Measurements from ENCODE around the gene CCNF.

Gene CCNF

DNA sequence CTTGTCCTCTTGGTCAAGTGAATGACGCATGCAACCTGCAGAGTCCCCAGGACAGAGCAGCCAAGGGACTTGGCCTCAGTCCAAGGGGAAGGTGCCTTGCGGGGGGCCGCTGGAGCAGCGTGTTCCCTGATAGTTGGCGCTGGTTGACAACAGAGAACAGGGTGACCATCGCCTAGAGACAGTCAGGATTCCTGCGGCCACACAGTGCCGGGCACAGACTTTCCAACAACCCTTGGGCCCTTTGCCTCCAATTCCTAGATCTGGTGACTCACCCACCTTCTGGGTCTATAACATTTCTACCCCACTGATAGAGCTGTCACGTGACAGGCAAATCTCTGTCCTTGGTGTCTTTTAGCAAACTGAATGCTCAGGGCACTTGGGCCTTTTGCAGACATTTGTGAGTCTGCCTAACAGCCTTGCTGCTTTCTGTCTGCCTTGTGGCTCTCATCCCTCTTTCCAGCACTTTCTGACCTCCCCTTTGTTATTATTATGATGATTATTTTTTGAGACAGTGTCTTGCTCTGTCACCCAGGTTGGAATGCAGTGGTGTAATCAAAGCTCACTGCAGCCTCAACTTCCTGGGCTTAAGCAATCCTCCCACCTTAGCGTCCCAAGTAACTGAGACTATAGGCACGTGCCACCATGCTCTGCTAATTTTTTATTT lies 18.8 kb downstream of the CCNF start:
- Histone ChIP-seq H3K27ac (no peak overlapping the region), H4K20me1 (peaks cover 0 to 89% (median 48%) of the 10 kb centered on the region in 11 experiments; a peak in 14 of 22 replicates), H3K4me1 (peaks cover 0 to 23% (median 19%) of the 10 kb centered on the region in 10 experiments; a peak in 19 of 20 replicates), H3K4me2 (no peak overlapping the region), H3K9ac (no peak overlapping the region; a peak in 1 of 22 replicates), H3K36me3 (peaks cover 57 to 100% (median 94%) of the 10 kb centered on the region in 11 experiments), H3K4me3 (no peak overlapping the region), H3K9me3 (replicated peaks in 1 of 11) (no peaks in the 10 kb centered on the region), H3K27me3 (no peaks in the 10 kb centered on the region)
- TF ChIP-seq Cebpa-rat (IDR thresholded peaks at IDR 0.05) = no peak

DNA sequence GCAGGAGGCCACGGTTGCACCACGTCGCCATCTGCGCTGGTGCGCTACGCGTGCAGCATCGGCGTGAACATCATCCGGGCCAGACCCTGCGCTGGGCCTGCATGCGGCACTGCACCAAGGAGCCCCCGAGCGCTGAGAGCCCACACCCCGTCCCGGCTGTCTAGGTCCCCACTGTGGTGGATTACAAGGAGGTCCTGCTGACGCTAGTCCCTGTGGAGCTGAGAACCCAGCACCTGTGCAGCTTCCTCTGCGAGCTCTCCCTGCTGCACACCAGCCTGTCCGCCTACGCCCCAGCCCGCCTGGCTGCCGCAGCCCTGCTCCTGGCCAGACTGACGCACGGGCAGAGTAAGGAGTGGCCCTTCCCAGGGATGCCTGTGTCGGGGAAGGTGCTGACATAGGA lies 19.9 kb downstream of the CCNF start:
- no peak for TF ChIP-seq Cebpa-rat (IDR thresholded peaks at IDR 0.05)
- Histone ChIP-seq H3K27me3 (no peaks in the 10 kb centered on the region), H3K36me3 (peaks cover 59 to 100% (median 97%) of the 10 kb centered on the region in 11 experiments), H3K4me1 (peaks cover 0 to 24% (median 20%) of the 10 kb centered on the region in 10 experiments; a peak in 19 of 20 replicates), H3K9ac (0 out of 22 replicates have a peak overlapping the region, but pooled peaks of 1 of the 11 experiments have one; percentile 4), H3K27ac (no peak overlapping the region), H3K4me2 (no peak overlapping the region), H3K9me3 (replicated peaks in 1 of 11) (no peaks in the 10 kb centered on the region), H3K4me3 (no peak overlapping the region), H4K20me1 (peaks cover 0 to 92% (median 57%) of the 10 kb centered on the region in 11 experiments; a peak in 15 of 22 replicates)

- Histone ChIP-seq H3K27ac (peak overlapping the region in 2 of 11 experiments; percentile 60 to 61; a peak in 2 of 22 replicates), H3K4me3 (no peak overlapping the region), H3K4me1 (peaks cover 0 to 26% (median 21%) of the 10 kb centered on the region in 10 experiments; a peak in 19 of 20 replicates), H3K27me3 (no peaks in the 10 kb centered on the region), H3K4me2 (peak overlapping the region in 7 of 11 experiments; percentile 40 to 64 (median 51); a peak in 8 of 22 replicates), H3K36me3 (peaks cover 47 to 100% (median 97%) of the 10 kb centered on the region in 11 experiments), H3K9me3 (replicated peaks in 1 of 11) (no peaks in the 10 kb centered on the region), H4K20me1 (peaks cover 0 to 93% (median 61%) of the 10 kb centered on the region in 11 experiments; a peak in 15 of 22 replicates), H3K9ac (peak overlapping the region in 4 of 11 experiments; percentile 18 to 50 (median 46); a peak in 6 of 22 replicates)
- TF ChIP-seq Cebpa-rat (IDR thresholded peaks at IDR 0.05) = no peak
Observed at GRCh38 chr16:2450535-2450934, 21.3 kb downstream of the CCNF start.

- Histone ChIP-seq H3K9ac (peak overlapping the region in 7 of 11 experiments; percentile 18 to 57 (median 50); a peak in 12 of 22 replicates), H3K27me3 (no peaks in the 10 kb centered on the region), H3K9me3 (replicated peaks in 1 of 11) (no peaks in the 10 kb centered on the region), H3K4me3 (no peak overlapping the region), H4K20me1 (peaks cover 0 to 93% (median 63%) of the 10 kb centered on the region in 11 experiments; a peak in 15 of 22 replicates), H3K27ac (peak overlapping the region in 7 of 11 experiments; percentile 43 to 65 (median 50); a peak in 13 of 22 replicates), H3K4me1 (peaks cover 0 to 26% (median 21%) of the 10 kb centered on the region in 10 experiments; a peak in 19 of 20 replicates), H3K36me3 (peaks cover 44 to 100% (median 97%) of the 10 kb centered on the region in 11 experiments), H3K4me2 (peak overlapping the region in 10 of 11 experiments; percentile 13 to 64 (median 44); a peak in 17 of 22 replicates)
- no peak for TF ChIP-seq Cebpa-rat (IDR thresholded peaks at IDR 0.05)
Observed at GRCh38 chr16:2450975-2451381, 21.7 kb downstream of the CCNF start.

DNA sequence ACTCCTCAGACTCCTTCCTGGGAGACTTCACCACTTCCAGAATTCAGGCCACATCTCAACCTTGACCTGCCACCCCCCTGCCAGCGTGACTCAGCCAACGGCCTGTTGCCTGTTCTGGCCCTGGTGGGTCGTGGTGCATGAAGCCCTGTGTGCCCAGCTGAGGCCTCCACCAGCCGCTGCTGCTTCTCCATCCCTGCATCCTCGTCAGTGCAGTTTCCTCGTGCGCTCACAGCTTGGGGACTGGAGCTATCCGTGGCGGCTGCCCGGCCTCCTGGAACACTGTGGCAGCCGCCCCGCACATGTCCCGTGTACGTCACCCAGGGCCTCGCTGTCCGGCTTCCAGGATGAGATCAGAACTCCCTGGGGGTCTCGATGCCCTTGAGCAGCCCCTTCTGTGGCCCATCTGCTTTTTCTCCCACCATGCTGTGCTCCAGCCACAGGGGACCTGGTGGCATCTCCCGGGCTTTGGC lies 22.6 kb downstream of the CCNF start:
- H3K4me1 ChIP-seq = peaks cover 0 to 26% (median 21%) of the 10 kb centered on the region in 10 experiments; a peak in 19 of 20 replicates
- TF ChIP-seq Cebpa-rat (IDR thresholded peaks at IDR 0.05) = no peak
- H3K36me3 ChIP-seq = peaks cover 43 to 100% (median 97%) of the 10 kb centered on the region in 11 experiments
- H4K20me1 ChIP-seq = peaks cover 0 to 93% (median 63%) of the 10 kb centered on the region in 11 experiments; a peak in 15 of 22 replicates
- H3K4me3 ChIP-seq = no peak overlapping the region
- peak overlapping the region in 8 of 11 experiments; percentile 18 to 60 (median 53); a peak in 13 of 22 replicates for H3K9ac ChIP-seq
- H3K9me3 ChIP-seq (replicated peaks in 1 of 11) = no peaks in the 10 kb centered on the region
- H3K4me2 ChIP-seq = peak overlapping the region in 9 of 11 experiments; percentile 2 to 64 (median 44); a peak in 18 of 22 replicates
- no peaks in the 10 kb centered on the region for H3K27me3 ChIP-seq
- peak overlapping the region in 7 of 11 experiments; percentile 43 to 65 (median 52); a peak in 13 of 22 replicates for H3K27ac ChIP-seq

- peaks cover 40 to 100% (median 97%) of the 10 kb centered on the region in 11 experiments for H3K36me3 ChIP-seq
- no peaks in the 10 kb centered on the region for H3K27me3 ChIP-seq
- H3K4me3 ChIP-seq = no peak overlapping the region
- peak overlapping the region in 2 of 11 experiments; percentile 40 to 54; a peak in 2 of 22 replicates for H3K4me2 ChIP-seq
- peaks cover 0 to 93% (median 66%) of the 10 kb centered on the region in 11 experiments; a peak in 15 of 22 replicates for H4K20me1 ChIP-seq
- H3K9ac ChIP-seq = no peak overlapping the region
- peaks cover 0 to 26% (median 21%) of the 10 kb centered on the region in 10 experiments; a peak in 19 of 20 replicates for H3K4me1 ChIP-seq
- H3K27ac ChIP-seq = peak overlapping the region in 2 of 11 experiments; percentile 52 to 61; a peak in 2 of 22 replicates
- no peak for TF ChIP-seq Cebpa-rat (IDR thresholded peaks at IDR 0.05)
- H3K9me3 ChIP-seq (replicated peaks in 1 of 11) = no peaks in the 10 kb centered on the region
Observed at GRCh38 chr16:2452650-2453049, 23.4 kb downstream of the CCNF start.

DNA sequence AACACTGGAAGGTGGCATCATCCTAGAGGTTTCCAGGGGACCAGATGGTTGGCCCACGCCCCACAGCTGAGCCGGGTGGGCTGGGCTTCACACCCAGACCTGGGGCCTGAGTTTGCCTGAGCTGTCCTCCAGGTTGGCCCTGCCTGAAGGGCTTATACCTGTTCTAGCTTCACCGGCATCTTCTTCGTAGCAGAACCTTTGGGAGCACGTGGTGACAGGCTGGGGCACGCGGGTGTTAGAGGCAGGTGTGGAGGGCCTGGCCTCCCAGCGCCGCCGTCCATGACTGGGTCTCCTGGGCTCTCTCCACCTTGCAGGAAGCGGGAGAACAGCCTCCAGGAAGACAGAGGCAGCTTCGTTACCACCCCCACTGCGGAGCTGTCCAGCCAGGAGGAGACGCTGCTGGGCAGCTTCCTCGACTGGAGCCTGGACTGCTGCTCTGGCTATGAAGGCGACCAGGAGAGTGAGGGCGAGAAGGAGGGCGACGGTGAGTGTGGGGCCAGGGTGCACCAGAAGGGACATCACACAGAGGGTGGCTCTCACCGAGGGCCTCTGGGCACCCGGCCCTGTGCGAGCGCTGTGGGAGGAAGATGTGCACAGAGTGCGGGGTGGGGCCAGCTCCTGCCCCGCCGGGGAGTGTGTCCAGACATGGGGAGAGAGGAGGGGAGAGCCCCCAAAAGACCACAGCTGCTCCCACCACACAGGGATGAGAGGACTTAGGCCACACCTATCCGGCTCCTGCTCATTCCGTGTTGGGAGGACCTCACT lies 26.0 kb downstream of the CCNF start:
- H3K27ac ChIP-seq = no peak overlapping the region
- TF ChIP-seq Cebpa-rat (IDR thresholded peaks at IDR 0.05) = no peak
- no peak overlapping the region for H3K4me3 ChIP-seq
- H3K36me3 ChIP-seq = peaks cover 25 to 87% (median 77%) of the 10 kb centered on the region in 11 experiments
- H4K20me1 ChIP-seq = peaks cover 0 to 93% (median 73%) of the 10 kb centered on the region in 11 experiments; a peak in 16 of 22 replicates
- H3K4me2 ChIP-seq = no peak overlapping the region
- H3K27me3 ChIP-seq = no peaks in the 10 kb centered on the region
- H3K9ac ChIP-seq = peak overlapping the region in 1 of 11 experiments; percentile 38; a peak in 1 of 22 replicates
- no peaks in the 10 kb centered on the region for H3K9me3 ChIP-seq (replicated peaks in 1 of 11)
- peaks cover 19 to 45% (median 38%) of the 10 kb centered on the region in 10 experiments for H3K4me1 ChIP-seq

- peaks cover 25 to 81% (median 65%) of the 10 kb centered on the region in 11 experiments for H3K36me3 ChIP-seq
- no peak overlapping the region for H3K4me2 ChIP-seq
- no peak for TF ChIP-seq Cebpa-rat (IDR thresholded peaks at IDR 0.05)
- peaks cover 33 to 45% (median 41%) of the 10 kb centered on the region in 10 experiments for H3K4me1 ChIP-seq
- H3K9ac ChIP-seq = no peak overlapping the region; a peak in 1 of 22 replicates
- peaks cover 0 to 93% (median 69%) of the 10 kb centered on the region in 11 experiments; a peak in 16 of 22 replicates for H4K20me1 ChIP-seq
- H3K27ac ChIP-seq = no peak overlapping the region
- H3K4me3 ChIP-seq = no peak overlapping the region
- H3K27me3 ChIP-seq = no peaks in the 10 kb centered on the region
- no peaks in the 10 kb centered on the region for H3K9me3 ChIP-seq (replicated peaks in 1 of 11)
Observed at GRCh38 chr16:2456551-2457153, 27.4 kb downstream of the CCNF start.
